SJSA1 (cell line): ENCODE measurements around the gene CD244. TPM values are rescaled to one million over a fixed set of nuclear protein-coding genes. Genes with fewer than 3 reads are reported as not detected.

Experiments used
- DNase-seq, 2 experiments: peaks; one replicate each; pipeline ENCODE4 v3.0.0-alpha.2; 2015 to 2020; ENCODE audit warnings: low spot score in 2 of 2, low read depth in 1 of 2
- H3K27ac ChIP-seq: fragments of 250-450 bp; sonication (Bioruptor Pico); 2 replicates; pipeline ENCODE4 v1.5.1; 2020; ENCODE audit warnings: mild to moderate bottlenecking, moderate library complexity
- H3K27me3 ChIP-seq: fragments of 250-450 bp; sonication (Bioruptor Pico); replicated peaks from 2 replicates; pipeline ENCODE4 v1.5.1; 2020; ENCODE audit warnings: mild to moderate bottlenecking, moderate library complexity
- H3K36me3 ChIP-seq: fragments of 250-450 bp; sonication (Bioruptor Pico); 2 replicates; pipeline ENCODE4 v1.5.1; 2020; ENCODE audit warnings: mild to moderate bottlenecking
- H3K4me1 ChIP-seq: fragments of 250-450 bp; sonication (Bioruptor Pico); replicated peaks from 2 replicates; pipeline ENCODE4 v1.6.1; 2021; ENCODE audit warnings: mild to moderate bottlenecking
- H3K4me3 ChIP-seq: fragments of 250-450 bp; sonication (Bioruptor Pico); 2 replicates; pipeline ENCODE4 v1.5.1; 2020; ENCODE audit warnings: mild to moderate bottlenecking
- H3K9me3 ChIP-seq: fragments of 250-450 bp; sonication (Bioruptor Pico); replicated peaks from 2 replicates; pipeline ENCODE4 v1.5.1; 2020; ENCODE audit warnings: mild to moderate bottlenecking
- total RNA-seq: library from RNA; depleted of rRNA; stranded (reverse); fragments of >200 nt; shearing (Covaris generic); gene quantifications from 2 replicates; pipeline ENCODE4 v1.2.3, GENCODE V29; 2014

CD244 gene
- total RNA-seq, 1 experiment from 2014 or later: not detected

- Histone ChIP-seq H3K36me3 (no peaks in the 10 kb centered on the region), H3K27ac (no peak overlapping the region), H3K27me3 (no peaks in the 10 kb centered on the region), H3K4me1 (peaks cover 6% of the 10 kb centered on the region), H3K4me3 (no peak overlapping the region), H3K9me3 (no peaks in the 10 kb centered on the region)
- DNase-seq: no peak
These were observed 32.9 kb downstream of the CD244 start for GRCh38 chr1:160829766-160830165.

GRCh38 chr1:160827418-160827817 is 35.3 kb downstream of the CD244 start:
- Histone ChIP-seq H3K4me1 (peaks cover 6% of the 10 kb centered on the region), H3K36me3 (no peaks in the 10 kb centered on the region), H3K9me3 (no peaks in the 10 kb centered on the region), H3K27me3 (no peaks in the 10 kb centered on the region), H3K4me3 (no peak overlapping the region), H3K27ac (no peak overlapping the region)
- no peak for DNase-seq

GRCh38 chr1:160826546-160826945 is 36.1 kb downstream of the CD244 start:
- no peak for DNase-seq

GRCh38 chr1:160823296-160823695 is 39.4 kb downstream of the CD244 start:
- no peak for DNase-seq
- Histone ChIP-seq H3K4me3 (no peak overlapping the region), H3K4me1 (peaks cover 6% of the 10 kb centered on the region), H3K27ac (no peak overlapping the region), H3K36me3 (no peaks in the 10 kb centered on the region), H3K9me3 (no peaks in the 10 kb centered on the region), H3K27me3 (no peaks in the 10 kb centered on the region)

More at GRCh38 chr1:160826546-160826945, 36.1 kb downstream of the CD244 start:
- Histone ChIP-seq H3K4me1 (peaks cover 6% of the 10 kb centered on the region), H3K27me3 (no peaks in the 10 kb centered on the region), H3K27ac (no peak overlapping the region), H3K4me3 (no peak overlapping the region), H3K9me3 (no peaks in the 10 kb centered on the region), H3K36me3 (no peaks in the 10 kb centered on the region)

- H3K9me3 ChIP-seq: no peaks in the 10 kb centered on the region
- H3K27me3 ChIP-seq: no peaks in the 10 kb centered on the region
- no peak overlapping the region for H3K4me3 ChIP-seq
- H3K36me3 ChIP-seq: no peaks in the 10 kb centered on the region
- H3K27ac ChIP-seq: no peak overlapping the region
- DNase-seq: no peak
- peaks cover 4% of the 10 kb centered on the region for H3K4me1 ChIP-seq
These were observed 41.1 kb downstream of the CD244 start for GRCh38 chr1:160821627-160822026.

- Histone ChIP-seq H3K27ac (no peak overlapping the region), H3K4me1 (no peaks in the 10 kb centered on the region), H3K36me3 (no peaks in the 10 kb centered on the region), H3K27me3 (no peaks in the 10 kb centered on the region), H3K4me3 (no peak overlapping the region), H3K9me3 (no peaks in the 10 kb centered on the region)
- no peak for DNase-seq
These were observed 43.5 kb downstream of the CD244 start for GRCh38 chr1:160819186-160819585.

GRCh38 chr1:160818207-160818937 is 44.3 kb downstream of the CD244 start:
- Histone ChIP-seq H3K36me3 (no peaks in the 10 kb centered on the region), H3K27ac (no peak overlapping the region), H3K4me1 (no peaks in the 10 kb centered on the region), H3K4me3 (no peak overlapping the region), H3K27me3 (no peaks in the 10 kb centered on the region), H3K9me3 (no peaks in the 10 kb centered on the region)
- no peak for DNase-seq

GRCh38 chr1:160814856-160815255 is 47.8 kb downstream of the CD244 start:
- Histone ChIP-seq H3K9me3 (no peaks in the 10 kb centered on the region), H3K27ac (no peak overlapping the region), H3K4me1 (no peaks in the 10 kb centered on the region), H3K4me3 (no peak overlapping the region), H3K27me3 (0 out of 2 replicates have a peak, but pooled peaks cover 3% of the 10 kb centered on the region), H3K36me3 (no peaks in the 10 kb centered on the region)
- DNase-seq: no peak

GRCh38 chr1:160814316-160814715 is 48.4 kb downstream of the CD244 start:
- Histone ChIP-seq H3K36me3 (no peaks in the 10 kb centered on the region), H3K4me3 (no peak overlapping the region), H3K27ac (no peak overlapping the region), H3K27me3 (0 out of 2 replicates have a peak, but pooled peaks cover 3% of the 10 kb centered on the region), H3K4me1 (no peaks in the 10 kb centered on the region), H3K9me3 (no peaks in the 10 kb centered on the region)
- DNase-seq: no peak

- Histone ChIP-seq H3K27ac (no peak overlapping the region), H3K9me3 (no peaks in the 10 kb centered on the region), H3K4me3 (no peak overlapping the region), H3K27me3 (0 out of 2 replicates have a peak, but pooled peaks cover 3% of the 10 kb centered on the region), H3K36me3 (no peaks in the 10 kb centered on the region), H3K4me1 (no peaks in the 10 kb centered on the region)
- no peak for DNase-seq
These were observed 49.5 kb downstream of the CD244 start for GRCh38 chr1:160813215-160813614.

GRCh38 chr1:160811147-160811546 is 51.5 kb downstream of the CD244 start:
- Histone ChIP-seq H3K9me3 (peaks cover 4% of the 10 kb centered on the region; the same call in 1 of the 2 replicates), H3K4me3 (no peak overlapping the region), H3K36me3 (no peaks in the 10 kb centered on the region), H3K4me1 (no peaks in the 10 kb centered on the region), H3K27ac (no peak overlapping the region), H3K27me3 (0 out of 2 replicates have a peak, but pooled peaks cover 3% of the 10 kb centered on the region)
- DNase-seq: no peak

GRCh38 chr1:160810486-160810885 is 52.2 kb downstream of the CD244 start:
- H3K27me3 ChIP-seq: 0 out of 2 replicates have a peak, but pooled peaks cover 3% of the 10 kb centered on the region
- no peak overlapping the region for H3K4me3 ChIP-seq
- no peak for DNase-seq
- peaks cover 4% of the 10 kb centered on the region; the same call in 1 of the 2 replicates for H3K9me3 ChIP-seq
- no peak overlapping the region for H3K27ac ChIP-seq
- no peaks in the 10 kb centered on the region for H3K36me3 ChIP-seq
- H3K4me1 ChIP-seq: no peaks in the 10 kb centered on the region

GRCh38 chr1:160808289-160808688 is 54.4 kb downstream of the CD244 start:
- DNase-seq: no peak
- Histone ChIP-seq H3K4me1 (no peaks in the 10 kb centered on the region), H3K4me3 (no peak overlapping the region), H3K36me3 (no peaks in the 10 kb centered on the region), H3K27ac (no peak overlapping the region), H3K9me3 (peaks cover 4% of the 10 kb centered on the region; the same call in 1 of the 2 replicates), H3K27me3 (0 out of 2 replicates have a peak, but pooled peaks cover 3% of the 10 kb centered on the region)

GRCh38 chr1:160807738-160808137 is 54.9 kb downstream of the CD244 start:
- Histone ChIP-seq H3K36me3 (no peaks in the 10 kb centered on the region), H3K9me3 (peaks cover 4% of the 10 kb centered on the region; the same call in 1 of the 2 replicates), H3K4me1 (no peaks in the 10 kb centered on the region), H3K27me3 (0 out of 2 replicates have a peak, but pooled peaks cover 3% of the 10 kb centered on the region), H3K4me3 (no peak overlapping the region), H3K27ac (no peak overlapping the region)
- no peak for DNase-seq
